HEK293T (cell line): ENCODE data around the gene BCAP31.
"Not testable (repeated sequence)": the region's sequence is repeated elsewhere in the genome, so short reads cannot be mapped to it uniquely, and the experiment has no call there.

Experiments used
- ARNT ChIP-seq: fragments of 450-650 bp; IDR thresholded peaks from 2 replicates; pipeline ENCODE4 v1.6.1; 2017; ENCODE audit warnings: mild to moderate bottlenecking
- BHLHE40 ChIP-seq: fragments of 450-650 bp; IDR thresholded peaks from 2 replicates; pipeline ENCODE4 v1.6.1; 2016; ENCODE audit warnings: mild to moderate bottlenecking, moderate library complexity, borderline replicate concordance
- FOXA1 ChIP-seq: fragments of 450-650 bp; IDR thresholded peaks from 2 replicates; pipeline ENCODE4 v1.6.1; 2016; ENCODE audit warnings: mild to moderate bottlenecking
- LEF1 ChIP-seq: fragments of 450-650 bp; IDR thresholded peaks from 2 replicates; pipeline ENCODE4 v1.6.1; 2017; ENCODE audit warnings: mild to moderate bottlenecking, borderline replicate concordance
- SP1 ChIP-seq: fragments of 450-650 bp; IDR thresholded peaks from 2 replicates; pipeline ENCODE4 v1.6.1; 2017
- SUZ12 ChIP-seq: fragments of 450-650 bp; IDR thresholded peaks from 2 replicates; pipeline ENCODE4 v1.6.1; 2016; ENCODE audit warnings: mild to moderate bottlenecking
- ZNF384 ChIP-seq: fragments of 450-650 bp; IDR thresholded peaks from 2 replicates; pipeline ENCODE4 v1.6.1; 2016

GRCh38 chrX:153696986-153697722, 27.0 kb downstream of the BCAP31 start:
- not testable (repeated sequence) for TF ChIP-seq SP1, LEF1, BHLHE40, SUZ12, ARNT, ZNF384, FOXA1
